ENCODE results near the gene ZEB2.

ZEB2 gene

GRCh38 chr2:144507441-144508171 lies 12.3 kb downstream of the ZEB2 start:
- Histone ChIP-seq H3K27ac (ENCODE audit: low read depth, low read length) (no peak overlapping the region), H3K4me1 (ENCODE audit: control insufficient read depth, low read length) (peaks cover 19% of the 10 kb centered on the region), H3K9me2 (replicated peaks; ENCODE audit: control insufficient read depth, low read length) (no peaks in the 10 kb centered on the region), H3K36me3 (ENCODE audit: control insufficient read depth, low read length) (no peaks in the 10 kb centered on the region; the same call in 1 of the 2 replicates), H4K20me1 (ENCODE audit: control insufficient read depth, insufficient read depth, low read depth, low read length) (no peaks in the 10 kb centered on the region), H3K9me3 (ENCODE audit: control insufficient read depth, insufficient read depth, low read length) (no peaks in the 10 kb centered on the region), H3F3A (ENCODE audit: control insufficient read depth, insufficient read depth) (no peaks in the 10 kb centered on the region), H3K79me2 (ENCODE audit: control insufficient read depth, low read length) (peaks cover 13% of the 10 kb centered on the region), H3K27me3 (ENCODE audit: control insufficient read depth, low read length) (no peaks in the 10 kb centered on the region), H3K4me3 (ENCODE audit: low read length) (no peak overlapping the region), H3K4me2 (ENCODE audit: low read length) (no peak overlapping the region)
- TF ChIP-seq EZH2phosphoT487 (IDR thresholded peaks at IDR 0.05; ENCODE audit: borderline replicate concordance, low read length) (no peak), CTCF (IDR thresholded peaks at IDR 0.05; ENCODE audit: low read depth, low read length, poor library complexity, severe bottlenecking) (no peak)

GRCh38 chr2:144505245-144505831 lies 14.6 kb downstream of the ZEB2 start:
- H4K20me1 ChIP-seq (ENCODE audit: control insufficient read depth, insufficient read depth, low read depth, low read length), result no peaks in the 10 kb centered on the region
- peaks cover 15% of the 10 kb centered on the region for H3K4me1 ChIP-seq (ENCODE audit: control insufficient read depth, low read length)
- H3K4me2 ChIP-seq (ENCODE audit: low read length), result no peak overlapping the region
- TF ChIP-seq EZH2phosphoT487 (IDR thresholded peaks at IDR 0.05; ENCODE audit: borderline replicate concordance, low read length), result no peak
- no peak for TF ChIP-seq CTCF (IDR thresholded peaks at IDR 0.05; ENCODE audit: low read depth, low read length, poor library complexity, severe bottlenecking)
- no peak overlapping the region for H3K27ac ChIP-seq (ENCODE audit: low read depth, low read length)
- H3K36me3 ChIP-seq (ENCODE audit: control insufficient read depth, low read length), result no peaks in the 10 kb centered on the region; the same call in 1 of the 2 replicates
- no peak overlapping the region for H3K4me3 ChIP-seq (ENCODE audit: low read length)
- H3K27me3 ChIP-seq (ENCODE audit: control insufficient read depth, low read length), result no peaks in the 10 kb centered on the region
- no peaks in the 10 kb centered on the region for H3F3A ChIP-seq (ENCODE audit: control insufficient read depth, insufficient read depth)
- no peaks in the 10 kb centered on the region for H3K9me2 ChIP-seq (replicated peaks; ENCODE audit: control insufficient read depth, low read length)
- no peaks in the 10 kb centered on the region for H3K9me3 ChIP-seq (ENCODE audit: control insufficient read depth, insufficient read depth, low read length)
- H3K79me2 ChIP-seq (ENCODE audit: control insufficient read depth, low read length), result peaks cover 8% of the 10 kb centered on the region; the same call in 1 of the 2 replicates

- peaks cover 13% of the 10 kb centered on the region for H3K4me1 ChIP-seq (ENCODE audit: control insufficient read depth, low read length)
- H3K9me2 ChIP-seq (replicated peaks; ENCODE audit: control insufficient read depth, low read length), result no peaks in the 10 kb centered on the region
- TF ChIP-seq CTCF (IDR thresholded peaks at IDR 0.05; ENCODE audit: low read depth, low read length, poor library complexity, severe bottlenecking) (no peak), EZH2phosphoT487 (IDR thresholded peaks at IDR 0.05; ENCODE audit: borderline replicate concordance, low read length) (no peak)
- H4K20me1 ChIP-seq (ENCODE audit: control insufficient read depth, insufficient read depth, low read depth, low read length), result no peaks in the 10 kb centered on the region
- H3K79me2 ChIP-seq (ENCODE audit: control insufficient read depth, low read length), result peaks cover 8% of the 10 kb centered on the region; the same call in 1 of the 2 replicates
- no peaks in the 10 kb centered on the region for H3K27me3 ChIP-seq (ENCODE audit: control insufficient read depth, low read length)
- H3F3A ChIP-seq (ENCODE audit: control insufficient read depth, insufficient read depth), result no peaks in the 10 kb centered on the region
- no peak overlapping the region for H3K4me2 ChIP-seq (ENCODE audit: low read length)
- H3K9me3 ChIP-seq (ENCODE audit: control insufficient read depth, insufficient read depth, low read length), result no peaks in the 10 kb centered on the region
- H3K4me3 ChIP-seq (ENCODE audit: low read length), result no peak overlapping the region
- no peak overlapping the region for H3K27ac ChIP-seq (ENCODE audit: low read depth, low read length)
- H3K36me3 ChIP-seq (ENCODE audit: control insufficient read depth, low read length), result no peaks in the 10 kb centered on the region; the same call in 1 of the 2 replicates
Measured at GRCh38 chr2:144504218-144504641, 15.7 kb downstream of the ZEB2 start.
